ENCODE measurements around the gene LHPP. TPM values are rescaled to one million over a fixed set of nuclear protein-coding genes. Genes with fewer than 3 reads are reported as not detected.
A peak's percentile ranks its signal among the peaks of the same experiment; 100 is the strongest.

The LHPP gene
- total and polyA plus RNA-seq, 8 donors: 12.2 to 26.8 (median 15.0) TPM

DNA sequence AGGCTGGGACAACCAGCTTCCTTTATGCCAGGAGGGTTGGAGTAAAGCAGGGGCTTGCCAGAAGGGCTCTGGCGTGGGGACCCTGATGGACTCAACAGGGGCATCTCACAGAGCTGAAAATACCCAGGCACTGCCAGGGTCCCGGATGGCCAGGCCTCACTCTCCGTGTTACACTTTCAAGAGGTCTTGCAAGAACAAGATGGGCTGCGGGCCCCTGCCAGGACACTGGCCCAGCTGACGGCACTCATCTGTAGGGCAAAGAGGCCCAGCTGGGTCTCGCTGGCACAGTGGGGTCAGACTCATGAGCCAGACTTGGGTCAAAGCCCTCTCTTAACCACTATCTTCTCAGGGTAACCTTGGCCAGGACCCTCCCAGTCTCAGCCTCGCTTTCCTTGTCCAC lies 191.7 kb downstream of the LHPP start:
- TF ChIP-seq, protein P1, sequence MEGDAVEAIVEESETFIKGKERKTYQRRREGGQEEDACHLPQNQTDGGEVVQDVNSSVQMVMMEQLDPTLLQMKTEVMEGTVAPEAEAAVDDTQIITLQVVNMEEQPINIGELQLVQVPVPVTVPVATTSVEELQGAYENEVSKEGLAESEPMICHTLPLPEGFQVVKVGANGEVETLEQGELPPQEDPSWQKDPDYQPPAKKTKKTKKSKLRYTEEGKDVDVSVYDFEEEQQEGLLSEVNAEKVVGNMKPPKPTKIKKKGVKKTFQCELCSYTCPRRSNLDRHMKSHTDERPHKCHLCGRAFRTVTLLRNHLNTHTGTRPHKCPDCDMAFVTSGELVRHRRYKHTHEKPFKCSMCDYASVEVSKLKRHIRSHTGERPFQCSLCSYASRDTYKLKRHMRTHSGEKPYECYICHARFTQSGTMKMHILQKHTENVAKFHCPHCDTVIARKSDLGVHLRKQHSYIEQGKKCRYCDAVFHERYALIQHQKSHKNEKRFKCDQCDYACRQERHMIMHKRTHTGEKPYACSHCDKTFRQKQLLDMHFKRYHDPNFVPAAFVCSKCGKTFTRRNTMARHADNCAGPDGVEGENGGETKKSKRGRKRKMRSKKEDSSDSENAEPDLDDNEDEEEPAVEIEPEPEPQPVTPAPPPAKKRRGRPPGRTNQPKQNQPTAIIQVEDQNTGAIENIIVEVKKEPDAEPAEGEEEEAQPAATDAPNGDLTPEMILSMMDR (IDR thresholded peaks at IDR 0.05): no peak
- Histone ChIP-seq H3K36me3 (peaks cover 0 to 8% of the 10 kb centered on the region in 2 donors), H3K27me3 (no peaks in the 10 kb centered on the region), H3K9me3 (no peaks in the 10 kb centered on the region), H3K4me3 (no peak overlapping the region), H3K4me1 (peaks cover 16 to 88% of the 10 kb centered on the region in 2 donors), H3K27ac (peak overlapping the region in 1 of 2 donors; percentile 98)
- intact Hi-C loops (cut with DNase I): no loop called here
- ATAC-seq: no peak
- DNase-seq: peak in 1 of 4 donors; percentile 78

DNA sequence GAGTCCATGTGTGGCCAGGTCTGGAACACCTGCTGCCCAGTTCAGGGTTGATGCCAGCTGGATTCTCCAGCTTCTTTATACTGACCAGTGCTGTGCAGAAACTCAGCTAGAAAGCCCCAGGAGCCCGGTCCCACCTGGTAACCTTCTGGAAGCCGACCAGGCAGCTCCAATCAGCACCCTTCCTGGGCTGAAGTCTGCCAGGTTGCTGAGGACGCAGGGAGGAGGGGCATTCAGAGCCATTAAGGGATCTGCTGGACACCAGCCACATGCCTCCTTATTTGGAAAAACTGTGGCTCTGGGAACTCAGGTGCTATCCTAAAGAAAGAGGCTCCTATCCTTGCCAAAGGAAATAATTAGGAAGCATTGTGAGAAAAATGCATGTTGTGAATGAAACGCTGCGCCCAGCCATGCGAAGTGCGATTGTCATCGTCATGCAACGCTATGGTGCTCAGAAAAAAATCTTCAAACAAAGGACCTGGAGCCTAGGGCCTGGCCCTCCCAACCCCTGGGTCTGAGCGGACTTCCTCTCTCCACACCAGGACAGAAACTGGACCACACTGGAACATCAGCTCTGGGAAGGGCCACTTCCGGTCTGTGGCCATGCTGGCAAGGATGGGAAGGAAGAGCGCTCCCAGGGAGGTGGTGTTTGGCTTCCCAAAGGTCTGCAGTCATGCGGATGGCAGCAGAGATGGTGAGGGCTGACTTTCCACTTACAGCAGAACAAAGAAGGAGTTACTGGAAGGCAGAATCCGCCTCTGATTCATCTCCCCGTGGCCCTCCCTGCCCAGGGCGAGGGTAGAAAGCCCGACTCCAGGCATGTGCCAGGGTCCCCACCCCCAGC lies 192.4 kb downstream of the LHPP start:
- intact Hi-C loops (cut with DNase I): no loop called here
- DNase-seq: peak in 1 of 4 donors; percentile 53
- H3K36me3 ChIP-seq: peaks cover 0 to 8% of the 10 kb centered on the region in 2 donors
- TF ChIP-seq, protein P1 (IDR thresholded peaks at IDR 0.05): no peak
- no peak overlapping the region for H3K4me3 ChIP-seq
- ATAC-seq: peak; percentile 16
- no peaks in the 10 kb centered on the region for H3K27me3 ChIP-seq
- H3K9me3 ChIP-seq: no peaks in the 10 kb centered on the region
- peak overlapping the region in 1 of 2 donors; percentile 98 for H3K27ac ChIP-seq
- peaks cover 9 to 87% of the 10 kb centered on the region in 2 donors for H3K4me1 ChIP-seq

DNA sequence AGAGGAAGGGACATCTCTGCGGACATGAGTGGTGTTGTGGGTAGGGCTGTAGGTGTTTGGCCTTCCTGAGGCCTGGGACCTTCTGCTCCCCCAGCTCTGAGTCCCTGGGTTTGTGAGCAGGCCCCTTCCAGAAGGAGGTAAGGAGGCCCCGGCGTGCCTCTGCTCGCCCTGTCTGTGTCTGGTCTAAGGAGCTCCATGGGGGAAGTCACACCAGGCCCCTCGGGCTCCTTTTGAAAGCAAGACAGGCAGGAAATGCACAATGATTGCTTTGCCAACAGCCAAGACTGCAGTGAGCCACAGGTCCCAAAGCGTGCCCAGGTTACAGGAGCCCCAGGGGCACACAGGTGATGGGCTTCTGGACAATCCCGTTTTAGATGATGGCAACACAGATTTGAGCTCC lies 193.1 kb downstream of the LHPP start:
- Histone ChIP-seq H3K27ac (peak overlapping the region in 1 of 2 donors; percentile 98), H3K4me3 (no peak overlapping the region), H3K9me3 (no peaks in the 10 kb centered on the region), H3K27me3 (no peaks in the 10 kb centered on the region), H3K4me1 (peaks cover 3 to 87% of the 10 kb centered on the region in 2 donors), H3K36me3 (peaks cover 0 to 8% of the 10 kb centered on the region in 2 donors)
- peak in 1 of 4 donors; percentile 58 for DNase-seq
- ATAC-seq: no peak
- intact Hi-C loops (cut with DNase I): no loop called here
- TF ChIP-seq, protein P1 (IDR thresholded peaks at IDR 0.05): no peak

DNA sequence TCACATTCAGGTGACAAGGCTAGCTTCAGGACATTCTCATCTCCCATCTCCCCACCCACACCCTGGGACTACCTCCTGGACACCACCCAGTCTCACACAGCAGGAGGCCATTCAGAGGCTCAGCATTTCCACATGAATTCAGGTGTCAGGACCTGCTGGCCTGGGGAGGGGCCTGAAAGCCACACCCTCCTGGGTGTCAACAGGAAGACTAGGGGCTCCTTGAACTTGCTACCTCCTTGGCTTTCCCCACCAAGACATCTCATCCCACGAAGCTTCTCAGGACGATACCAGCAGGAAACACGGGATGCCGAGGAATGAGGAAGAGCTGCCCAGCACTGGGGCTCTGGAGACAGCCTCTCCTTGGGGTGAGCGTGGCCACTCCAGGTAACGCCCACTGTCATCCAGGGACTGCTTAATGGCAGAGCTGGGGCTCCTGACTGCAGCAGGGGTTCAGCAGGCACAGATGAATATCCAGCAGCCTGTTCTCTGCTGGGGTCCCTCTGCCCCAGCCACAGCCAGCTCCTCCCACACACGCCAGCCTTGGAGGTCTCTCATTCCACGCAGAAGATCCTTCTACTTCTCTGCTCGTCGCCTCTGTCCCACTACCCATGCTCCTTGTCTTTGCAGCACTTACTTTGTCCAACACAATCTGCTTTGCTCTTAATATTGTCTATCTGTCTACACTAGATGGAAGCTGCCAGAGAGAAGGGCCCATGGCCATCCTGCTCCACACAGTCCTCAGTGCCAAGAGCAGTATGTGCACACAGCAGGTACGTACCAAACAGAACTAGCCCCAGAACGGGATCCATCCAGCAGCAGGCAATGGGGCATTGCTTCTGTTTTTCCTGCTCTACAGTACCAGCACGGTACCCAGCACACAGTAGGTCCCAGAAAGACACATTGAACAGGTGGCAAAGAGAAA lies 193.8 kb downstream of the LHPP start:
- Histone ChIP-seq H3K4me3 (no peak overlapping the region), H3K27ac (peak overlapping the region in 1 of 2 donors; percentile 98), H3K4me1 (peaks cover 0 to 87% of the 10 kb centered on the region in 2 donors), H3K36me3 (peaks cover 0 to 8% of the 10 kb centered on the region in 2 donors), H3K27me3 (no peaks in the 10 kb centered on the region), H3K9me3 (no peaks in the 10 kb centered on the region)
- peak in 1 of 4 donors; percentile 55 for DNase-seq
- TF ChIP-seq, protein P1 (IDR thresholded peaks at IDR 0.05): no peak
- intact Hi-C loops (cut with DNase I): no loop called here
- no peak for ATAC-seq

Data from left lung (tissue), 10 donors.